Upper lobe of left lung (tissue), 4 donors: ENCODE results near the gene ASTN2.

Experiments used
- EP300 ChIP-seq, 4 donors: sonication (generic); formaldehyde crosslinking; IDR thresholded peaks; one replicate each; pipeline ENCODE4 v1.5.1; 2017; ENCODE audit warnings: antibody characterized with exemption in 4 of 4, control low read depth in 2 of 4
- TF ChIP-seq, protein P1 (sequence below), 6 experiments: fragments of 450-650 bp in 4 of 6; fragments of 200-600 bp in 2 of 6; sonication (generic) in 2 of 6; IDR thresholded peaks; one replicate each; pipeline ENCODE4 v1.5.1; 2016 to 2019; ENCODE audit warnings: antibody characterized with exemption in 6 of 6

DNA sequence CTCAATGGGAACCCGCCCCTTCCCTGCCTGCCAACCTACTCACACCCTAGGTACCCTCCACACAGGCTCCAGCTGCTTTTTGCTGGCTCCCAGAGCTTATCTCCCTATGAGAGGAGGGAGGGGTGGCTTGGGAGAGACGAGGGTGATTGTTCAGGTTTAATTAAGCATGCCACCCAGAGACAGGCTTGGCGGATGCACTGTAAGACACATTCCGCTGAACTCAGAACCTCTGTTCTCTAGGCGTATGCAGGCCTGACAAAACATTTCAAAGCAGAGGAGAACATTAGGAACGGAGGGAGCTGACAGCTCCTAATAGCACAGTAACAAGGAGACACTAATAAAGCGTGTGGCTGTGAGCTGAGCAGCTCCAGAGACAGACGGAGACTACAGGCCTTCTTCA, 647.6 kb downstream of the ASTN2 start:
- TF ChIP-seq, protein P1, sequence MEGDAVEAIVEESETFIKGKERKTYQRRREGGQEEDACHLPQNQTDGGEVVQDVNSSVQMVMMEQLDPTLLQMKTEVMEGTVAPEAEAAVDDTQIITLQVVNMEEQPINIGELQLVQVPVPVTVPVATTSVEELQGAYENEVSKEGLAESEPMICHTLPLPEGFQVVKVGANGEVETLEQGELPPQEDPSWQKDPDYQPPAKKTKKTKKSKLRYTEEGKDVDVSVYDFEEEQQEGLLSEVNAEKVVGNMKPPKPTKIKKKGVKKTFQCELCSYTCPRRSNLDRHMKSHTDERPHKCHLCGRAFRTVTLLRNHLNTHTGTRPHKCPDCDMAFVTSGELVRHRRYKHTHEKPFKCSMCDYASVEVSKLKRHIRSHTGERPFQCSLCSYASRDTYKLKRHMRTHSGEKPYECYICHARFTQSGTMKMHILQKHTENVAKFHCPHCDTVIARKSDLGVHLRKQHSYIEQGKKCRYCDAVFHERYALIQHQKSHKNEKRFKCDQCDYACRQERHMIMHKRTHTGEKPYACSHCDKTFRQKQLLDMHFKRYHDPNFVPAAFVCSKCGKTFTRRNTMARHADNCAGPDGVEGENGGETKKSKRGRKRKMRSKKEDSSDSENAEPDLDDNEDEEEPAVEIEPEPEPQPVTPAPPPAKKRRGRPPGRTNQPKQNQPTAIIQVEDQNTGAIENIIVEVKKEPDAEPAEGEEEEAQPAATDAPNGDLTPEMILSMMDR (IDR thresholded peaks at IDR 0.05), result no peak
- no peak for TF ChIP-seq EP300 (IDR thresholded peaks at IDR 0.05)
